GM23248 (cell line): ENCODE results near the gene CDKAL1. TPM values are rescaled to one million over a fixed set of nuclear protein-coding genes. Genes with fewer than 3 reads are reported as not detected.

ENCODE experiments used
- DNase-seq: peaks from one replicate; pipeline ENCODE4 v3.0.0-alpha.2; 2015
- H2AFZ ChIP-seq: fragments of 200-600 bp; sonication (generic); 2 replicates; pipeline ENCODE4 v1.6.1; 2016; ENCODE audit warnings: antibody characterized with exemption
- H3F3A ChIP-seq: fragments of 200-600 bp; sonication (generic); 2 replicates; pipeline ENCODE4 v1.6.1; 2016; ENCODE audit warnings: mild to moderate bottlenecking, antibody characterized with exemption, mixed run types; ENCODE audit not compliant: insufficient read depth
- H3K27ac ChIP-seq: fragments of 200-600 bp; sonication (generic); 2 replicates; pipeline ENCODE4 v1.5.1; 2016; ENCODE audit warnings: mild to moderate bottlenecking
- H3K27me3 ChIP-seq: fragments of 200-600 bp; sonication (generic); replicated peaks from 2 replicates; pipeline ENCODE4 v1.6.1; 2016; ENCODE audit warnings: mild to moderate bottlenecking; ENCODE audit not compliant: insufficient read depth
- H3K36me3 ChIP-seq: fragments of 200-600 bp; sonication (generic); 2 replicates; pipeline ENCODE4 v1.6.1; 2016; ENCODE audit warnings: low read depth, mild to moderate bottlenecking
- H3K4me1 ChIP-seq: fragments of 200-600 bp; sonication (generic); 2 replicates; pipeline ENCODE4 v1.6.1; 2016; ENCODE audit warnings: mild to moderate bottlenecking; ENCODE audit not compliant: insufficient read depth
- H3K4me2 ChIP-seq: fragments of 200-600 bp; sonication (generic); one replicate; pipeline ENCODE4 v1.6.1; 2016; ENCODE audit warnings: mild to moderate bottlenecking; ENCODE audit not compliant: unreplicated experiment
- H3K4me3 ChIP-seq: fragments of 200-600 bp; sonication (generic); 2 replicates; pipeline ENCODE4 v1.5.1; 2016; ENCODE audit warnings: mild to moderate bottlenecking
- H3K79me2 ChIP-seq: fragments of 200-600 bp; sonication (generic); 2 replicates; pipeline ENCODE4 v1.6.1; 2016; ENCODE audit warnings: mild to moderate bottlenecking; ENCODE audit not compliant: insufficient read depth
- H3K9ac ChIP-seq: fragments of 200-600 bp; sonication (generic); 2 replicates; pipeline ENCODE4 v1.6.1; 2016; ENCODE audit warnings: mild to moderate bottlenecking
- H3K9me2 ChIP-seq: fragments of 200-600 bp; sonication (generic); 2 replicates; pipeline ENCODE4 v1.6.1; 2016; ENCODE audit warnings: mixed run types, mild to moderate bottlenecking, moderate library complexity; ENCODE audit not compliant: insufficient read depth
- H3K9me3 ChIP-seq: fragments of 200-600 bp; sonication (generic); one replicate; pipeline ENCODE4 v1.6.1; 2017; ENCODE audit warnings: low read depth
- H4K20me1 ChIP-seq: fragments of 200-600 bp; sonication (generic); 2 replicates; pipeline ENCODE4 v1.6.0; 2016; ENCODE audit not compliant: insufficient read depth
- EZH2 ChIP-seq: fragments of 200-600 bp; sonication (generic); IDR thresholded peaks from 2 replicates; pipeline ENCODE4 v1.6.1; 2018; ENCODE audit warnings: antibody characterized with exemption, mild to moderate bottlenecking; ENCODE audit not compliant: insufficient read depth, poor library complexity, severe bottlenecking
- EZH2phosphoT487 ChIP-seq: fragments of 200-600 bp; sonication (generic); IDR thresholded peaks from 2 replicates; pipeline ENCODE4 v1.6.1; 2018; ENCODE audit warnings: antibody characterized with exemption, moderate library complexity, mild to moderate bottlenecking, low read depth; ENCODE audit not compliant: insufficient read depth
- WGBS, 2 experiments: methylation state at CpG; one replicate each; pipeline ENCODE4 v1.1.6; 2015 to 2017; ENCODE audit warnings: low lambda C conversion rate in 2 of 2, low coverage in 1 of 2; ENCODE audit errors: missing lambda C conversion rate in 2 of 2; 5-methylcytosine and 5-hydroxymethylcytosine counted together
- in situ Hi-C: fragments of 300-500 bp; cut with MboI; formaldehyde crosslinking; loops from 2 replicates; pipeline ENCODE4 v1.15.0; 2020
- polyA plus RNA-seq: library from polyadenylated mRNA; unstranded; fragments of >200 nt; fragmentation: Nextera tagmentation; extraction: Ambion mirVana; gene quantifications from 2 replicates; pipeline ENCODE4 v1.2.1, GENCODE V29; 2016
- total RNA-seq: library from RNA; depleted of rRNA; stranded (reverse); fragments of >200 nt; shearing (Covaris generic); gene quantifications from 2 replicates; pipeline ENCODE4 v1.2.3, GENCODE V29; 2014

The CDKAL1 gene
- total and polyA plus RNA-seq, 2 experiments from 2014 or later = 7.5 to 10.8 TPM

DNA sequence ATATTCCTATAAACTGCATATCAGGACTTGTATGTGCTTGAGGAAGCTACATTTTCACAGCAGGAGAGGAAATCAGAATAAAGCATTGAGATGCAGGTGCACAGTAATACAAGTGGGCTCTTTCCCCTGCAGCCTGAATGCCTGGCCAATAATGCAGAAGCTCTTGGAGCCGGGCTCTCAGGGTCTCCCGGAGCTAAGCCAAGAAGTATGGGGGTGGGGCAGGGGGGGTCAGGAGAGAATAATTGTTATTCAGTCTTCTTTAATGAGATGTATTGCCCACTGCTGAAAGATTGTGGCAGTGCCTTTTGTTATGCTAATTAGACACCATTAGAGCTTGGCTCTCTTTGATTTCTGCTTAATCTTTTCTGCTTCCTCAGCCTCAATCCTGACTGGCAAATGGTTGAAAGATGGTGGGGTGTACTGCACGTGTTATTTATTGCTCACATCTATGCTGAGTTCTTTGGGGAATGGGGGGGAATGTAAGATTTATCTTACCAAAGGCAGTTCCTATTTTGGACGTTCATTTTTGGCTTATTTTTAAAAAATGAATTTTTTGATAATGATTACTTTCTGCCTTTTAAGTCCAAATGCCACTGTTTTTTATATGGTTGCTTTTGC is 651.7 kb downstream of the CDKAL1 start:
- Histone ChIP-seq H3K9ac (no peak overlapping the region), H3K4me2 (no peak overlapping the region), H3F3A (no peaks in the 10 kb centered on the region), H2AFZ (no peak overlapping the region), H3K79me2 (no peaks in the 10 kb centered on the region), H4K20me1 (no peaks in the 10 kb centered on the region), H3K4me1 (0 out of 2 replicates have a peak, but pooled peaks cover 4% of the 10 kb centered on the region), H3K9me2 (no peaks in the 10 kb centered on the region), H3K36me3 (no peaks in the 10 kb centered on the region), H3K9me3 (no peaks in the 10 kb centered on the region), H3K4me3 (no peak overlapping the region), H3K27ac (no peak overlapping the region), H3K27me3 (no peaks in the 10 kb centered on the region)
- in situ Hi-C loops = no loop called here
- 44 to 47% methylated on average over 4 of the region's 4 CpGs for WGBS, 2 experiments
- DNase-seq = no peak
- TF ChIP-seq EZH2 (no peak), EZH2phosphoT487 (no peak)

DNA sequence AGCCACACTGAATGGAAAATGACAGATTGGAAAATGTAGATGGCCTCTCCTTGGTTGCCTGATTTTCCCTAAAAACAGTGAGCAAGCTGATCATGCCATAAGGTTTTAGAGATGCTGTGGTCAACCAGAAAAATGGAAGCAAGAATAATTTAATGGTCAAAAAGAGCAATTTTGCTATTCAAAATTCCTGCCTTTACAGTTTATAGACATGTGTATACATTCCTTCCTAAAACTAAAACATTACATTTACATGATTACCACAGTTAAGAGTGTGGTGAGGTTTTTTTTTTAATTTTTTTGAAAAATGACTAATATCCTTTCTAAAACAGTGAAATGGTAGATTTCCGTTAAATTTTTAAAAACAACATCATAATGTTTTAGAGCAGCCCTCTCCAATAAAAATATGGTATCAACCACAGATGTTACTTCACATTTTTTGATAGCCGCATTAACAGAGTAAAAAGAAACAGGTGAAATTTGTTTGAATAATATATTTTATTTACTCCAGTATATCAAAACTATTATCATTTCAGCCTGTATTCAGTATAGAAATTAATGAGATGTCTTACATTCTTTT is 652.3 kb downstream of the CDKAL1 start:
- TF ChIP-seq EZH2 = no peak
- TF ChIP-seq EZH2phosphoT487 = no peak
- Histone ChIP-seq H3K4me3 (no peak overlapping the region), H3K36me3 (no peaks in the 10 kb centered on the region), H4K20me1 (no peaks in the 10 kb centered on the region), H3K9me2 (no peaks in the 10 kb centered on the region), H3K27ac (no peak overlapping the region), H3K4me1 (0 out of 2 replicates have a peak, but pooled peaks cover 9% of the 10 kb centered on the region), H2AFZ (no peak overlapping the region), H3K9ac (no peak overlapping the region), H3K27me3 (no peaks in the 10 kb centered on the region), H3F3A (no peaks in the 10 kb centered on the region), H3K9me3 (no peaks in the 10 kb centered on the region), H3K4me2 (no peak overlapping the region), H3K79me2 (no peaks in the 10 kb centered on the region)
- 42% methylated on average over 2 of the region's 2 CpGs for WGBS, 2 experiments
- in situ Hi-C loops = no loop called here
- DNase-seq = no peak

DNA sequence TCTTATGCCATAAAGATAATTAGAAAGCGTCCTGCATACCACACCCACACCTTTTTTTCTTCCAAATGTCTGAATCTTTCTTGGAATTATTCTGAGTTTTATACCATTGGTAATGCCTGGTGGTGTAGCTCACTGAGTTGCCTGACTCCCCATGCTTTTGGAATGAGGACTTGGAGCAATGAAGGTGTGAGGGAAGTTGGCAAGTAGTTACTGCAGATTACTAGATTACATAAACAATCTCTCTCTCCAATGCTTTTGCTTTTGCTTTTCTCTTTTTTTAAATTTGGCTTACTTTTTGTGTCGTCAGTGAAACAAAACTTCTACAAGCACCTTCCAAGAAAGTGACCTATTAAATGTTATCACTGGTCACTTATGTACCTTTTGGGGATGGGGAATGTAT is 653.2 kb downstream of the CDKAL1 start:
- Histone ChIP-seq H3K9me3 (no peaks in the 10 kb centered on the region), H3K27me3 (no peaks in the 10 kb centered on the region), H3K36me3 (no peaks in the 10 kb centered on the region), H3K27ac (no peak overlapping the region), H3K4me2 (no peak overlapping the region), H3K9me2 (no peaks in the 10 kb centered on the region), H3K4me3 (no peak overlapping the region), H3K79me2 (no peaks in the 10 kb centered on the region), H4K20me1 (no peaks in the 10 kb centered on the region), H3F3A (no peaks in the 10 kb centered on the region), H2AFZ (no peak overlapping the region), H3K4me1 (0 out of 2 replicates have a peak, but pooled peaks cover 9% of the 10 kb centered on the region), H3K9ac (no peak overlapping the region)
- in situ Hi-C loops = no loop called here
- WGBS, 2 experiments = 78 to 86% methylated on average over 2 of the region's 2 CpGs
- no peak for DNase-seq
- TF ChIP-seq EZH2phosphoT487 (no peak), EZH2 (no peak)

DNA sequence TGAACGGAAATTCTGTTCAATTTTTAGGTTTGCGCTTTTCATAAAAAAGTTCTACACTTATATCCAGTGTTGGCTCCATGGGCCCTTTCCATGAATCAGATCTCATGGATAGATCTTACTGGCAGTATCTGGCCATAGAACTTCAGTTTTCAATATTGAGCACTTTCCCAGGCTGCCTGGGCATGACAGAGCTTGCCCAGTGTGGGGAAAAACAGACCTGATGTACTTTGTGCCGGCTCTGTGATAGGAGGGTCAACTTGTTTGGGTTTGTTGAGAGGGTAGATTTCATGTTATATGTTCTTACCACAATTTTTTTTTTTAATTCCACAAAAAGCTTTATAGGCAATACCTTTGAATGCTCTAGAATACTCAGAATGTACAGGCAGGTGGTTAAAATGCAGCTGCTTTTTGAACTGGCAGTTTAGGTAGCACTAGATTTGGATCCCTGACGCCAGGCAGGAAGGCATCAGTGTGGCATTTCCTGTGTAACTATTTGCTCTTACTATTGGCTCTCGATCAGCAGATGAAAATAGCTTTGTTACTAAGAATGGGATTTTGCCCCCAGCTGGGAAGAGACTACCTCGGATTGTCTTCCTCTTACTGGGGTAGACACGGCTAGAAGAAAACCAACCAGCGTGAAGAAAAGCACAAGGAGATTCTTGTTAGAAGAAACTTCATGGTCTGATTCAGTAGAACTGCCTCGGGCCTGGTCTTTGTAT is 654.4 kb downstream of the CDKAL1 start:
- no peak overlapping the region for H2AFZ ChIP-seq
- no peak for TF ChIP-seq EZH2
- TF ChIP-seq EZH2phosphoT487 = no peak
- in situ Hi-C loops = no loop called here
- H3K36me3 ChIP-seq = no peaks in the 10 kb centered on the region
- H4K20me1 ChIP-seq = no peaks in the 10 kb centered on the region
- no peak for DNase-seq
- H3K9me3 ChIP-seq = no peaks in the 10 kb centered on the region
- H3K27me3 ChIP-seq = no peaks in the 10 kb centered on the region
- H3K9ac ChIP-seq = no peak overlapping the region
- H3K4me1 ChIP-seq = 0 out of 2 replicates have a peak, but pooled peaks cover 9% of the 10 kb centered on the region
- H3K27ac ChIP-seq = no peak overlapping the region
- H3K4me2 ChIP-seq = no peak overlapping the region
- no peaks in the 10 kb centered on the region for H3K9me2 ChIP-seq
- H3F3A ChIP-seq = no peaks in the 10 kb centered on the region
- H3K4me3 ChIP-seq = no peak overlapping the region
- H3K79me2 ChIP-seq = no peaks in the 10 kb centered on the region
- WGBS, 2 experiments = 96% methylated on average over 9 of the region's 9 CpGs
